MM.1S (cell line): Measurements from ENCODE around the gene CACNA1I.

Experiments used
- DNase-seq: peaks from one replicate; pipeline ENCODE4 v3.0.0-alpha.2; 2015
- H2AFZ ChIP-seq: fragments of 300-600 bp; sonication (generic); 2 replicates; pipeline ENCODE4 v1.6.0; 2016; ENCODE audit warnings: antibody characterized with exemption, low read length
- H3F3A ChIP-seq: fragments of 300-600 bp; sonication (generic); 2 replicates; pipeline ENCODE4 v1.6.1; 2016; ENCODE audit warnings: mild to moderate bottlenecking, antibody characterized with exemption, low read length, moderate library complexity, mixed read lengths; ENCODE audit not compliant: insufficient read depth
- H3K27ac ChIP-seq: fragments of 300-600 bp; sonication (generic); 2 replicates; pipeline ENCODE4 v1.5.1; 2016; ENCODE audit warnings: mild to moderate bottlenecking, low read length
- H3K27me3 ChIP-seq: fragments of 300-600 bp; sonication (generic); replicated peaks from 2 replicates; pipeline ENCODE4 v1.6.0; 2016; ENCODE audit warnings: low read length; ENCODE audit not compliant: insufficient read depth
- H3K36me3 ChIP-seq: fragments of 300-600 bp; sonication (generic); replicated peaks from 2 replicates; pipeline ENCODE4 v1.6.1; 2016; ENCODE audit warnings: mild to moderate bottlenecking, low read length, mixed read lengths; ENCODE audit not compliant: insufficient read depth
- H3K4me1 ChIP-seq: fragments of 300-600 bp; sonication (generic); 2 replicates; pipeline ENCODE4 v1.6.1; 2016; ENCODE audit warnings: low read length, mixed read lengths
- H3K4me2 ChIP-seq: fragments of 300-600 bp; sonication (generic); 2 replicates; pipeline ENCODE4 v1.6.0; 2016; ENCODE audit warnings: low read depth, low read length
- H3K4me3 ChIP-seq: fragments of 300-600 bp; sonication (generic); 2 replicates; pipeline ENCODE4 v1.5.1; 2016; ENCODE audit warnings: low read length, mixed read lengths
- H3K79me2 ChIP-seq: fragments of 300-600 bp; sonication (generic); 2 replicates; pipeline ENCODE4 v1.6.1; 2016; ENCODE audit warnings: mixed run types, low read length, mixed read lengths
- H3K9ac ChIP-seq: fragments of 300-600 bp; sonication (generic); 2 replicates; pipeline ENCODE4 v1.6.1; 2016; ENCODE audit warnings: low read length, mixed read lengths
- H3K9me2 ChIP-seq: fragments of 300-600 bp; sonication (generic); replicated peaks from 2 replicates; pipeline ENCODE4 v1.6.1; 2016; ENCODE audit warnings: mild to moderate bottlenecking, low read length, mixed read lengths; ENCODE audit not compliant: insufficient read depth
- H3K9me3 ChIP-seq: fragments of 300-600 bp; sonication (generic); replicated peaks from 2 replicates; pipeline ENCODE4 v1.6.1; 2016; ENCODE audit warnings: mild to moderate bottlenecking, low read length, mixed read lengths; ENCODE audit not compliant: insufficient read depth
- H4K20me1 ChIP-seq: fragments of 300-600 bp; sonication (generic); 2 replicates; pipeline ENCODE4 v1.6.1; 2016; ENCODE audit warnings: mild to moderate bottlenecking, low read length, moderate library complexity, mixed read lengths; ENCODE audit not compliant: insufficient read depth
- EZH2 ChIP-seq: fragments of 300-600 bp; sonication (generic); optimal IDR thresholded peaks from 2 replicates; pipeline ENCODE3; 2017; ENCODE audit warnings: low read depth, mild to moderate bottlenecking, antibody characterized with exemption, low read length, mixed read lengths
- EZH2phosphoT487 ChIP-seq: fragments of 300-600 bp; sonication (generic); IDR thresholded peaks from 2 replicates; pipeline ENCODE4 v1.6.1; 2018; ENCODE audit warnings: antibody characterized with exemption, low read length
- TF ChIP-seq, protein P1 (sequence below): fragments of 300-600 bp; sonication (generic); IDR thresholded peaks from 2 replicates; pipeline ENCODE4 v1.5.1; 2016; ENCODE audit warnings: antibody characterized with exemption, low read length, mixed read lengths

The CACNA1I gene

DNA sequence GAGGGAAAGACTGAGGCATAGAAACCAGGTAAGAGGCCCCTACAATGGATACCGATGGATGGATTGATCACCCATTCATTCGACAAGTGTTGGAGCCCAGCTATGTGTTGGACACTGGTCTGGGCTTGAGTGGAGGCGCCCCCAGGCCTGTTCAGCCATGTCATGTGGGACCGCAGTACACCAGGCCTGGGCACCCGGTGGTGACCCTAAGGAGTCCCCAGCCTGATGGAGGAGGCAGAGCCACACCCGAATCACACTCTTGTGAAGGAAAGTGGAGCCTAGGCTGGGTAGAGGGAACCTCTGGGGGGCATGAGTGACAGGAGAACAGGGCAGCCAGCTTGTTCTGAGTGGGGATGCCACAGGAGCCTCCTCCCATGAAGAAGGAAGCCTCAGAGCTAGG, 10.2 kb downstream of the CACNA1I start:
- Histone ChIP-seq H3K79me2 (no peaks in the 10 kb centered on the region), H3K27me3 (peaks cover 78% of the 10 kb centered on the region), H3K4me2 (no peak overlapping the region), H3K9me2 (no peaks in the 10 kb centered on the region), H3K4me3 (no peak overlapping the region), H3K4me1 (no peaks in the 10 kb centered on the region), H3K27ac (no peak overlapping the region), H2AFZ (no peak overlapping the region), H4K20me1 (no peaks in the 10 kb centered on the region), H3F3A (no peaks in the 10 kb centered on the region), H3K9me3 (no peaks in the 10 kb centered on the region), H3K9ac (no peak overlapping the region), H3K36me3 (no peaks in the 10 kb centered on the region)
- TF ChIP-seq EZH2 (no peak), EZH2phosphoT487 (no peak)
- TF ChIP-seq, protein P1, sequence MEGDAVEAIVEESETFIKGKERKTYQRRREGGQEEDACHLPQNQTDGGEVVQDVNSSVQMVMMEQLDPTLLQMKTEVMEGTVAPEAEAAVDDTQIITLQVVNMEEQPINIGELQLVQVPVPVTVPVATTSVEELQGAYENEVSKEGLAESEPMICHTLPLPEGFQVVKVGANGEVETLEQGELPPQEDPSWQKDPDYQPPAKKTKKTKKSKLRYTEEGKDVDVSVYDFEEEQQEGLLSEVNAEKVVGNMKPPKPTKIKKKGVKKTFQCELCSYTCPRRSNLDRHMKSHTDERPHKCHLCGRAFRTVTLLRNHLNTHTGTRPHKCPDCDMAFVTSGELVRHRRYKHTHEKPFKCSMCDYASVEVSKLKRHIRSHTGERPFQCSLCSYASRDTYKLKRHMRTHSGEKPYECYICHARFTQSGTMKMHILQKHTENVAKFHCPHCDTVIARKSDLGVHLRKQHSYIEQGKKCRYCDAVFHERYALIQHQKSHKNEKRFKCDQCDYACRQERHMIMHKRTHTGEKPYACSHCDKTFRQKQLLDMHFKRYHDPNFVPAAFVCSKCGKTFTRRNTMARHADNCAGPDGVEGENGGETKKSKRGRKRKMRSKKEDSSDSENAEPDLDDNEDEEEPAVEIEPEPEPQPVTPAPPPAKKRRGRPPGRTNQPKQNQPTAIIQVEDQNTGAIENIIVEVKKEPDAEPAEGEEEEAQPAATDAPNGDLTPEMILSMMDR, result no peak
- no peak for DNase-seq

DNA sequence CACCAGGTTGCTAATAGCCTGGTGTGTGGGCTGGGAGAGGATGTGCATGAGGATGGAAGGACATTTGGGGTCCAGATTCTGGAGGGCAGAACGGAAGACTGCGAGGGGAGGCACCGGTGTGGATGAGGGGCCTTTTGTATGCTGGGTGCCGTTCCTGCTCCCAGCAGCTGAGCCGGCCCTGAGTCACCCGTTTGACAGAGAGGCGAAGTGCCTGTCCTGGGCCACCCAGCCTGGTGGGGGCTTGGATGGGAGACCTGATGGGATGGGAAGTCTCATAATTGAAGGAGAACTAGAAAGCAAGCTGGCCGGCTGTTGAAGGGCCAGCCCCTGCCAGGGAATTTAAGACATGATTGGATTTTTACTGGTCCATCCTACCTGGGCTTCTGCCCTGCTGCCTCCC, 10.8 kb downstream of the CACNA1I start:
- Histone ChIP-seq H3K9me3 (no peaks in the 10 kb centered on the region), H4K20me1 (no peaks in the 10 kb centered on the region), H2AFZ (no peak overlapping the region), H3F3A (no peaks in the 10 kb centered on the region), H3K4me1 (no peaks in the 10 kb centered on the region), H3K4me3 (no peak overlapping the region), H3K4me2 (no peak overlapping the region), H3K9ac (no peak overlapping the region), H3K36me3 (no peaks in the 10 kb centered on the region), H3K27ac (no peak overlapping the region), H3K27me3 (peaks cover 73% of the 10 kb centered on the region), H3K79me2 (no peaks in the 10 kb centered on the region), H3K9me2 (no peaks in the 10 kb centered on the region)
- no peak for TF ChIP-seq EZH2phosphoT487
- TF ChIP-seq, protein P1, result no peak
- TF ChIP-seq EZH2, result no peak
- no peak for DNase-seq

DNA sequence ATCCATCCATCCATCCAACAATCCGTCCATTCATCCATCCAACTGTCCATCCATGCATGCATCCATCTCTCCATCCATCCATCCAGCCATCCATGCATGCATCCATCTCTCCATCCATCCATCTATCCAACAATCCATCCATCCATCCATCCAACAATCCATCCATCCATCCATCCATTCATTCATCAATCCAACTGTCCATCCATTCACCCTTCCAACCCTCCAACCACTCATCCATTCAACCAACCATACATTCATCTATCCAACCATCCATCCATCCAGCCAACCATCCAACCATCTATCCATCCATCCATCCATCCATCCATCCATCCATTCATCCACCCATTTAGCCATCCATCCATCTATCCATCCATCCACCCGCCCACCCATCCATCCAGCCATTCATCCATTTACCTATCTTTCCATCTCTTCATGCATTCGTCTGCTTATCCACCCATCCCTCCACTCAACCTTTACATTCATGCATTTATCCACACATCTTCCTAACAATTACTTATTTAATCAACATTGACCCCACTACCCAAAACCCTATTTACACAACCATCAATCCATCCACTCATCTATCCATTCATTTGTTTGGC, 12.6 kb downstream of the CACNA1I start:
- Histone ChIP-seq H3K4me1 (no peaks in the 10 kb centered on the region), H3K36me3 (no peaks in the 10 kb centered on the region), H3K27me3 (peaks cover 61% of the 10 kb centered on the region), H3K9ac (no peak overlapping the region), H3K4me3 (no peak overlapping the region), H3K9me2 (no peaks in the 10 kb centered on the region), H4K20me1 (no peaks in the 10 kb centered on the region), H3K79me2 (no peaks in the 10 kb centered on the region), H3F3A (no peaks in the 10 kb centered on the region), H2AFZ (no peak overlapping the region), H3K27ac (no peak overlapping the region), H3K9me3 (no peaks in the 10 kb centered on the region), H3K4me2 (no peak overlapping the region)
- TF ChIP-seq, protein P1, result no peak
- TF ChIP-seq EZH2phosphoT487 (no peak), EZH2 (no peak)
- no peak for DNase-seq
